Prostate gland (tissue), 2 donors: ENCODE results near the gene HPN. TPM values are rescaled to one million over a fixed set of nuclear protein-coding genes. Genes with fewer than 3 reads are reported as not detected.

Experiments used
- DNase-seq: peaks from one replicate; pipeline ENCODE4 v3.0.0-alpha.2; 2019; ENCODE audit warnings: low spot score
- H3K27ac ChIP-seq, 2 donors: fragments of 200-600 bp; sonication (generic); 2 replicates each; pipeline ENCODE4 v1.5.1; 2017 to 2019
- H3K27me3 ChIP-seq: fragments of 200-600 bp; sonication (generic); replicated peaks from 2 replicates; pipeline ENCODE4 v1.5.1; 2019; ENCODE audit not compliant: insufficient read depth
- H3K36me3 ChIP-seq, 2 donors: fragments of 200-600 bp; sonication (generic); 1 replicate in 1 of 2; 2 replicates in 1 of 2; pipeline versions ENCODE4 v1.5.1 to v1.8.1; 2017 to 2019
- H3K4me1 ChIP-seq: fragments of 200-600 bp; sonication (generic); replicated peaks from 2 replicates; pipeline ENCODE4 v1.5.1; 2019
- H3K4me3 ChIP-seq, 2 donors: fragments of 200-600 bp; sonication (generic); 2 replicates each; pipeline ENCODE4 v1.5.1; 2017 to 2019
- H3K9me3 ChIP-seq: fragments of 200-600 bp; sonication (generic); 2 replicates; pipeline ENCODE4 v1.5.1; 2017
- CTCF ChIP-seq, 4 experiments: fragments of 200-600 bp in 2 of 4; fragments of 450-650 bp in 2 of 4; sonication (generic) in 2 of 4; IDR thresholded peaks; 1 replicate in 3 of 4; 2 replicates in 1 of 4; pipeline ENCODE4 v1.5.1; 2016 to 2019; ENCODE audit warnings: antibody characterized with exemption in 4 of 4, mild to moderate bottlenecking in 2 of 4, moderate library complexity in 2 of 4
- POLR2A ChIP-seq: fragments of 450-650 bp; IDR thresholded peaks from one replicate; pipeline ENCODE4 v1.6.1; 2016; ENCODE audit warnings: antibody characterized with exemption, mild to moderate bottlenecking
- POLR2AphosphoS5 ChIP-seq: sonication (generic); formaldehyde crosslinking; IDR thresholded peaks from one replicate; pipeline ENCODE4 v1.6.1; 2017; ENCODE audit warnings: antibody characterized with exemption
- WGBS: methylation state at CpG from one replicate; pipeline ENCODE4 v1.1.5; 2018; 5-methylcytosine and 5-hydroxymethylcytosine counted together
- intact Hi-C: fragments of 100-400 bp; cut with DNase I; formaldehyde crosslinking; loops from one replicate; pipeline ENCODE4 v1.14.2; 2022
- total RNA-seq, 2 donors: library from RNA; depleted of rRNA; stranded (reverse); fragments of >200 nt; gene quantifications; one replicate each; pipeline ENCODE4 v1.1.0, GENCODE V29; 2016

The HPN gene
- total RNA-seq, 2 donors from 2014 or later: 14.8 to 22.6 TPM

- 89% methylated on average over 10 of the region's 10 CpGs for WGBS
- Histone ChIP-seq H3K27me3 (no peaks in the 10 kb centered on the region), H3K4me1 (no peaks in the 10 kb centered on the region), H3K27ac (no peak overlapping the region), H3K36me3 (peaks cover 19 to 31% of the 10 kb centered on the region in 2 donors), H3K9me3 (no peaks in the 10 kb centered on the region), H3K4me3 (no peak overlapping the region)
- intact Hi-C loops: no loop called here
- DNase-seq: no peak
- TF ChIP-seq CTCF (IDR thresholded peaks at IDR 0.05) (no peak), POLR2AphosphoS5 (no peak), POLR2A (no peak)
Measured at GRCh38 chr19:35021016-35021415, 20.5 kb upstream of the HPN start.

GRCh38 chr19:35021596-35021995, 19.9 kb upstream of the HPN start:
- DNase-seq: no peak
- intact Hi-C loops: no loop called here
- no peaks in the 10 kb centered on the region for H3K4me1 ChIP-seq
- no peaks in the 10 kb centered on the region for H3K9me3 ChIP-seq
- WGBS: 93% methylated on average over 20 of the region's 25 CpGs
- H3K4me3 ChIP-seq: no peak overlapping the region
- H3K27ac ChIP-seq: no peak overlapping the region
- peaks cover 19 to 34% of the 10 kb centered on the region in 2 donors for H3K36me3 ChIP-seq
- no peaks in the 10 kb centered on the region for H3K27me3 ChIP-seq
- TF ChIP-seq POLR2A (no peak), CTCF (IDR thresholded peaks at IDR 0.05) (no peak), POLR2AphosphoS5 (no peak)

GRCh38 chr19:35022460-35022859, 19.1 kb upstream of the HPN start:
- WGBS: 83% methylated on average over 14 of the region's 14 CpGs
- intact Hi-C loops: no loop called here
- DNase-seq: no peak
- TF ChIP-seq POLR2A: no peak
- no peak for TF ChIP-seq CTCF (IDR thresholded peaks at IDR 0.05)
- no peak for TF ChIP-seq POLR2AphosphoS5
- H3K36me3 ChIP-seq: peaks cover 17 to 34% of the 10 kb centered on the region in 2 donors
- H3K4me3 ChIP-seq: no peak overlapping the region
- H3K27ac ChIP-seq: no peak overlapping the region
- no peaks in the 10 kb centered on the region for H3K9me3 ChIP-seq
- H3K4me1 ChIP-seq: no peaks in the 10 kb centered on the region
- no peaks in the 10 kb centered on the region for H3K27me3 ChIP-seq

GRCh38 chr19:35023428-35023827, 18.1 kb upstream of the HPN start:
- no peak overlapping the region for H3K4me3 ChIP-seq
- peaks cover 12 to 34% of the 10 kb centered on the region in 2 donors for H3K36me3 ChIP-seq
- no peaks in the 10 kb centered on the region for H3K27me3 ChIP-seq
- H3K27ac ChIP-seq: no peak overlapping the region
- intact Hi-C loops: no loop called here
- no peaks in the 10 kb centered on the region for H3K4me1 ChIP-seq
- 76% methylated on average over 13 of the region's 19 CpGs for WGBS
- TF ChIP-seq CTCF (IDR thresholded peaks at IDR 0.05): no peak
- TF ChIP-seq POLR2AphosphoS5: no peak
- no peak for TF ChIP-seq POLR2A
- H3K9me3 ChIP-seq: no peaks in the 10 kb centered on the region
- no peak for DNase-seq

GRCh38 chr19:35024095-35024494, 17.4 kb upstream of the HPN start:
- Histone ChIP-seq H3K36me3 (peaks cover 12 to 30% of the 10 kb centered on the region in 2 donors), H3K27me3 (no peaks in the 10 kb centered on the region), H3K4me3 (no peak overlapping the region), H3K4me1 (no peaks in the 10 kb centered on the region), H3K9me3 (no peaks in the 10 kb centered on the region), H3K27ac (no peak overlapping the region)
- TF ChIP-seq POLR2AphosphoS5 (no peak), CTCF (IDR thresholded peaks at IDR 0.05) (no peak), POLR2A (no peak)
- intact Hi-C loops: no loop called here
- no peak for DNase-seq
- 87% methylated on average over 6 of the region's 6 CpGs for WGBS
